MM.1S (cell line): ENCODE results near the gene SORCS2.

Experiments
- DNase-seq: peaks from one replicate; pipeline ENCODE4 v3.0.0-alpha.2; 2015
- H2AFZ ChIP-seq: fragments of 300-600 bp; sonication (generic); 2 replicates; pipeline ENCODE4 v1.6.0; 2016; ENCODE audit warnings: antibody characterized with exemption, low read length
- H3F3A ChIP-seq: fragments of 300-600 bp; sonication (generic); 2 replicates; pipeline ENCODE4 v1.6.1; 2016; ENCODE audit warnings: mild to moderate bottlenecking, antibody characterized with exemption, low read length, moderate library complexity, mixed read lengths; ENCODE audit not compliant: insufficient read depth
- H3K27ac ChIP-seq: fragments of 300-600 bp; sonication (generic); 2 replicates; pipeline ENCODE4 v1.5.1; 2016; ENCODE audit warnings: mild to moderate bottlenecking, low read length
- H3K27me3 ChIP-seq: fragments of 300-600 bp; sonication (generic); replicated peaks from 2 replicates; pipeline ENCODE4 v1.6.0; 2016; ENCODE audit warnings: low read length; ENCODE audit not compliant: insufficient read depth
- H3K36me3 ChIP-seq: fragments of 300-600 bp; sonication (generic); replicated peaks from 2 replicates; pipeline ENCODE4 v1.6.1; 2016; ENCODE audit warnings: mild to moderate bottlenecking, low read length, mixed read lengths; ENCODE audit not compliant: insufficient read depth
- H3K4me1 ChIP-seq: fragments of 300-600 bp; sonication (generic); 2 replicates; pipeline ENCODE4 v1.6.1; 2016; ENCODE audit warnings: low read length, mixed read lengths
- H3K4me2 ChIP-seq: fragments of 300-600 bp; sonication (generic); 2 replicates; pipeline ENCODE4 v1.6.0; 2016; ENCODE audit warnings: low read depth, low read length
- H3K4me3 ChIP-seq: fragments of 300-600 bp; sonication (generic); 2 replicates; pipeline ENCODE4 v1.5.1; 2016; ENCODE audit warnings: low read length, mixed read lengths
- H3K79me2 ChIP-seq: fragments of 300-600 bp; sonication (generic); 2 replicates; pipeline ENCODE4 v1.6.1; 2016; ENCODE audit warnings: mixed run types, low read length, mixed read lengths
- H3K9ac ChIP-seq: fragments of 300-600 bp; sonication (generic); 2 replicates; pipeline ENCODE4 v1.6.1; 2016; ENCODE audit warnings: low read length, mixed read lengths
- H3K9me2 ChIP-seq: fragments of 300-600 bp; sonication (generic); replicated peaks from 2 replicates; pipeline ENCODE4 v1.6.1; 2016; ENCODE audit warnings: mild to moderate bottlenecking, low read length, mixed read lengths; ENCODE audit not compliant: insufficient read depth
- H3K9me3 ChIP-seq: fragments of 300-600 bp; sonication (generic); replicated peaks from 2 replicates; pipeline ENCODE4 v1.6.1; 2016; ENCODE audit warnings: mild to moderate bottlenecking, low read length, mixed read lengths; ENCODE audit not compliant: insufficient read depth
- H4K20me1 ChIP-seq: fragments of 300-600 bp; sonication (generic); 2 replicates; pipeline ENCODE4 v1.6.1; 2016; ENCODE audit warnings: mild to moderate bottlenecking, low read length, moderate library complexity, mixed read lengths; ENCODE audit not compliant: insufficient read depth
- CTCF ChIP-seq: fragments of 300-600 bp; sonication (generic); IDR thresholded peaks from 2 replicates; pipeline ENCODE4 v1.5.1; 2016; ENCODE audit warnings: antibody characterized with exemption, low read length, mixed read lengths
- EZH2 ChIP-seq: fragments of 300-600 bp; sonication (generic); optimal IDR thresholded peaks from 2 replicates; pipeline ENCODE3; 2017; ENCODE audit warnings: low read depth, mild to moderate bottlenecking, antibody characterized with exemption, low read length, mixed read lengths
- EZH2phosphoT487 ChIP-seq: fragments of 300-600 bp; sonication (generic); IDR thresholded peaks from 2 replicates; pipeline ENCODE4 v1.6.1; 2018; ENCODE audit warnings: antibody characterized with exemption, low read length

Gene SORCS2

DNA sequence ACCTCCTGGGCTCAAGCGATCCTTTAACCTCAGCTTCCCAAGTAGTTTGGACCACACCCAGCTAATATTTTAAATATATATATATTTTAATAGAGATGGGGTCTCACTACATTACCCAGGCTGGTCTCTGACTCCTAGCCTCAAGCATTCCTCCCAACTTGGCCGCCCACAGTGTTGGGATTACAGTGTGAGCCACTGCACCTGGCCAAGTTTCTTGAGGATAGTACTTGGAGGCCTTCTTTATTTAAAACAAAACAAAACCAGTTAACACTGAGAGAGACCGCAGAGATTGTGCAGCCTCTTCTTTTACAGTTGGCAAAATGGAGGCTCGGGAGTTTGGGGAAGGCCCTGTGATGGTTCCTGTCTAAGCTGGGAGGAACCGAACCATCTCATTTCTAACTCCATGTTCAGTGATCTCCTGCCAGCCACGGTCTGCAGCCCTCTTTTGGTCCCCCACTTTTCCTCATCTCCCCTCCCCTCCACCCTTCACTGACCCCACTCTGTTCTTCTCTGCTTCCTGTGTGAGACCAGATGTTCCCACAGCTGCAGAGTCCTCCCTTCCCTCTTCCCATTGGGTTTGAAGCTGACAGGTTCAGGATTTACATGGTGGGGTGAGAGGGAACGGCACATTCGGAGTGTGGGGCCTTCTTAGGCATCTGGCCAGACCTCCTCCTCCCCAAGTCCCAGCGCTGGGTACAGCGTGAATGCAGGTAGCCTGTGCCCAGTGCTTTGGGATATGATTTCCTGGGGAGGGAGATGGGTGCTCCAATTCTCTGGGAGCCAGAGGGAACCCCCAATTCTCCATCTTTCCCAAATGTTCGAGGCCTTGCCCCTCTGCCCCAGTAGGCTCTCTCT is 1.4 kb upstream of the SORCS2 start:
- Histone ChIP-seq H3K9me3 (no peaks in the 10 kb centered on the region), H3K4me1 (no peaks in the 10 kb centered on the region), H3K9me2 (no peaks in the 10 kb centered on the region), H3K4me3 (no peak overlapping the region), H3K27me3 (peaks cover 80% of the 10 kb centered on the region), H3F3A (no peaks in the 10 kb centered on the region), H4K20me1 (no peaks in the 10 kb centered on the region), H3K9ac (no peak overlapping the region), H3K27ac (no peak overlapping the region), H3K36me3 (no peaks in the 10 kb centered on the region), H2AFZ (no peak overlapping the region), H3K79me2 (no peaks in the 10 kb centered on the region), H3K4me2 (no peak overlapping the region)
- no peak for DNase-seq
- no peak for TF ChIP-seq EZH2
- no peak for TF ChIP-seq EZH2phosphoT487
- TF ChIP-seq CTCF, result no peak

DNA sequence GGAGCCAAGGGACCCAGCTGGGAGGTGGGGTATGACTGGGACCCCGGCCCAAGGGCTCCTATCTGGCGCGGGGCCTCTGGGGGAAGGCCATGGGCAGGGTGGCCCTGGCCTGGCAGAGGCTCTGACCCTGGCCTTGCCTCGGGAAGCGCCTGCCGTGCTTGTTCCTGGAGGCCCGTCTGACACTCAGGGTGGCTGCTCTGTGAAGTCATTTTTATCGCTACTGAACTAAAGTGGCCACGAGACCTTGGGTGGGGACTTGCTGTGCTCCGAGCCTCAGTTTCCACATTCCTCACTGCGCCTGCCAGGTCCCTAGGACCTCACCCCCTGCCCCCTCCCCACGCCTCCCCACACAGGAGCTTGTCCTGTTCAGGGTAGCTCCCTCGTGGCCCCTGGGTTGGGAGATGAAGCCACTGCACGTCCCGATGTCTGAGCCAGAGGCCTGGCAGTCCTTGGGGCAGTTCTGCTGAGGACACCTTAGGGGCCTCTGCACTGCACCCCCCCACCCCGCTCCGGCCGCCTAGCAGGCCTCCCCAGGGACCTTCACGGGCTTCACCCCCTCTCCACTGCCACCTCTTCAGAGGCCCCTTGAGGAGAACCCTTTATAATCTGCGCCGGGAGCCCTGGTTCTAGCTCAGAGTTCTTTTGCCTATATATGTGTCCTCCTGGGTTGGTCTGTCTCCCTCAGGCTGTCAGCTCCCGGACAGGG is 639 bp upstream of the SORCS2 start:
- no peaks in the 10 kb centered on the region for H3K79me2 ChIP-seq
- no peaks in the 10 kb centered on the region for H3K9me3 ChIP-seq
- H3F3A ChIP-seq, result no peaks in the 10 kb centered on the region
- no peaks in the 10 kb centered on the region for H3K36me3 ChIP-seq
- no peaks in the 10 kb centered on the region for H3K9me2 ChIP-seq
- no peak overlapping the region for H3K9ac ChIP-seq
- peaks cover 80% of the 10 kb centered on the region for H3K27me3 ChIP-seq
- DNase-seq, result no peak
- no peak overlapping the region for H2AFZ ChIP-seq
- H4K20me1 ChIP-seq, result no peaks in the 10 kb centered on the region
- H3K4me3 ChIP-seq, result no peak overlapping the region
- H3K4me1 ChIP-seq, result no peaks in the 10 kb centered on the region
- no peak overlapping the region for H3K4me2 ChIP-seq
- no peak for TF ChIP-seq CTCF
- no peak for TF ChIP-seq EZH2phosphoT487
- no peak for TF ChIP-seq EZH2
- H3K27ac ChIP-seq, result no peak overlapping the region

GRCh38 chr4:7193030-7193958 is 956 bp downstream of the SORCS2 start:
- H3K36me3 ChIP-seq, result no peaks in the 10 kb centered on the region
- H3K27ac ChIP-seq, result no peak overlapping the region
- no peak for DNase-seq
- H2AFZ ChIP-seq, result no peak overlapping the region
- no peak overlapping the region for H3K4me2 ChIP-seq
- TF ChIP-seq CTCF, result no peak
- TF ChIP-seq EZH2phosphoT487, result no peak
- TF ChIP-seq EZH2, result no peak
- peaks cover 80% of the 10 kb centered on the region for H3K27me3 ChIP-seq
- H3K9me2 ChIP-seq, result no peaks in the 10 kb centered on the region
- no peaks in the 10 kb centered on the region for H3K79me2 ChIP-seq
- no peak overlapping the region for H3K4me3 ChIP-seq
- H3K4me1 ChIP-seq, result no peaks in the 10 kb centered on the region
- H3K9ac ChIP-seq, result no peak overlapping the region
- H4K20me1 ChIP-seq, result no peaks in the 10 kb centered on the region
- no peaks in the 10 kb centered on the region for H3K9me3 ChIP-seq
- H3F3A ChIP-seq, result no peaks in the 10 kb centered on the region
